ENCODE data around the gene GRIK3.

DNA sequence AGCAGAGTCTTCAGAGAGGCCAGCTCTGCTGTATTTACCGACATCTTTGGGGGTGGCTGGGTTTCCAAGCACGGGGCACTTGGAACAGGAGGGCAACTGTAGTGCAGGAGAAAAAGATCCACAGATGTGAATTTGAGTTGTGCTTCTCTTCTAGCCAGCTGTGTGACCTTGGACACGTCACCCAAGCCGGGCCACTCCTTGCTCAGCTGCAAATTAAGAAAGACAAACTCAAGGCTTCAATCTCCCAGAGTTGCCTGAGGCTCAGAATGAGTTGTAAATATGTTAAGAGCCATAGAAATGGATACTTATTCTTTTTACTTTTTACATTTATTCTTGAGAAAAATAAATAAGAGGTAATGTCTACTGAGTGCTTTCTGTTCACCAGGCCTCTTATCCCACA lies 24.3 kb downstream of the GRIK3 start:
- TF ChIP-seq, protein P1, sequence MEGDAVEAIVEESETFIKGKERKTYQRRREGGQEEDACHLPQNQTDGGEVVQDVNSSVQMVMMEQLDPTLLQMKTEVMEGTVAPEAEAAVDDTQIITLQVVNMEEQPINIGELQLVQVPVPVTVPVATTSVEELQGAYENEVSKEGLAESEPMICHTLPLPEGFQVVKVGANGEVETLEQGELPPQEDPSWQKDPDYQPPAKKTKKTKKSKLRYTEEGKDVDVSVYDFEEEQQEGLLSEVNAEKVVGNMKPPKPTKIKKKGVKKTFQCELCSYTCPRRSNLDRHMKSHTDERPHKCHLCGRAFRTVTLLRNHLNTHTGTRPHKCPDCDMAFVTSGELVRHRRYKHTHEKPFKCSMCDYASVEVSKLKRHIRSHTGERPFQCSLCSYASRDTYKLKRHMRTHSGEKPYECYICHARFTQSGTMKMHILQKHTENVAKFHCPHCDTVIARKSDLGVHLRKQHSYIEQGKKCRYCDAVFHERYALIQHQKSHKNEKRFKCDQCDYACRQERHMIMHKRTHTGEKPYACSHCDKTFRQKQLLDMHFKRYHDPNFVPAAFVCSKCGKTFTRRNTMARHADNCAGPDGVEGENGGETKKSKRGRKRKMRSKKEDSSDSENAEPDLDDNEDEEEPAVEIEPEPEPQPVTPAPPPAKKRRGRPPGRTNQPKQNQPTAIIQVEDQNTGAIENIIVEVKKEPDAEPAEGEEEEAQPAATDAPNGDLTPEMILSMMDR (conservative IDR thresholded peaks at IDR 0.05; ENCODE audit: low read depth in 2 of 2) = no peak
- TF ChIP-seq EZH2 (IDR thresholded peaks at IDR 0.05; ENCODE audit: low read depth, unreplicated experiment) (no peak), POLR2AphosphoS5 (IDR thresholded peaks at IDR 0.05; ENCODE audit: low read depth) (no peak), CREB1 (CRISPR knock-in tag; IDR thresholded peaks at IDR 0.05; ENCODE audit: low read depth) (no peak), EZH2phosphoT487 (IDR thresholded peaks at IDR 0.05; ENCODE audit: unreplicated experiment) (no peak), ZNF331 (CRISPR knock-in tag; IDR thresholded peaks at IDR 0.05; ENCODE audit: low read depth) (no peak)
- TF ChIP-seq, protein P2, sequence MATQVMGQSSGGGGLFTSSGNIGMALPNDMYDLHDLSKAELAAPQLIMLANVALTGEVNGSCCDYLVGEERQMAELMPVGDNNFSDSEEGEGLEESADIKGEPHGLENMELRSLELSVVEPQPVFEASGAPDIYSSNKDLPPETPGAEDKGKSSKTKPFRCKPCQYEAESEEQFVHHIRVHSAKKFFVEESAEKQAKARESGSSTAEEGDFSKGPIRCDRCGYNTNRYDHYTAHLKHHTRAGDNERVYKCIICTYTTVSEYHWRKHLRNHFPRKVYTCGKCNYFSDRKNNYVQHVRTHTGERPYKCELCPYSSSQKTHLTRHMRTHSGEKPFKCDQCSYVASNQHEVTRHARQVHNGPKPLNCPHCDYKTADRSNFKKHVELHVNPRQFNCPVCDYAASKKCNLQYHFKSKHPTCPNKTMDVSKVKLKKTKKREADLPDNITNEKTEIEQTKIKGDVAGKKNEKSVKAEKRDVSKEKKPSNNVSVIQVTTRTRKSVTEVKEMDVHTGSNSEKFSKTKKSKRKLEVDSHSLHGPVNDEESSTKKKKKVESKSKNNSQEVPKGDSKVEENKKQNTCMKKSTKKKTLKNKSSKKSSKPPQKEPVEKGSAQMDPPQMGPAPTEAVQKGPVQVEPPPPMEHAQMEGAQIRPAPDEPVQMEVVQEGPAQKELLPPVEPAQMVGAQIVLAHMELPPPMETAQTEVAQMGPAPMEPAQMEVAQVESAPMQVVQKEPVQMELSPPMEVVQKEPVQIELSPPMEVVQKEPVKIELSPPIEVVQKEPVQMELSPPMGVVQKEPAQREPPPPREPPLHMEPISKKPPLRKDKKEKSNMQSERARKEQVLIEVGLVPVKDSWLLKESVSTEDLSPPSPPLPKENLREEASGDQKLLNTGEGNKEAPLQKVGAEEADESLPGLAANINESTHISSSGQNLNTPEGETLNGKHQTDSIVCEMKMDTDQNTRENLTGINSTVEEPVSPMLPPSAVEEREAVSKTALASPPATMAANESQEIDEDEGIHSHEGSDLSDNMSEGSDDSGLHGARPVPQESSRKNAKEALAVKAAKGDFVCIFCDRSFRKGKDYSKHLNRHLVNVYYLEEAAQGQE (IDR thresholded peaks at IDR 0.05; ENCODE audit: unreplicated experiment) = no peak
- TF ChIP-seq, protein P3, sequence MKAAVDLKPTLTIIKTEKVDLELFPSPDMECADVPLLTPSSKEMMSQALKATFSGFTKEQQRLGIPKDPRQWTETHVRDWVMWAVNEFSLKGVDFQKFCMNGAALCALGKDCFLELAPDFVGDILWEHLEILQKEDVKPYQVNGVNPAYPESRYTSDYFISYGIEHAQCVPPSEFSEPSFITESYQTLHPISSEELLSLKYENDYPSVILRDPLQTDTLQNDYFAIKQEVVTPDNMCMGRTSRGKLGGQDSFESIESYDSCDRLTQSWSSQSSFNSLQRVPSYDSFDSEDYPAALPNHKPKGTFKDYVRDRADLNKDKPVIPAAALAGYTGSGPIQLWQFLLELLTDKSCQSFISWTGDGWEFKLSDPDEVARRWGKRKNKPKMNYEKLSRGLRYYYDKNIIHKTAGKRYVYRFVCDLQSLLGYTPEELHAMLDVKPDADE (IDR thresholded peaks at IDR 0.05) = no peak
